Natural killer cell (primary cell): ENCODE data around the gene MSI2. TPM values are rescaled to one million over a fixed set of nuclear protein-coding genes. Genes with fewer than 3 reads are reported as not detected.

ENCODE experiments used
- ATAC-seq, 3 donors: fragments of 150-1000 bp in 2 of 3; fragments of 200-7000 bp in 1 of 3; cut with Tn5 transposase; 1 replicate in 1 of 3; 2 replicates in 2 of 3; pipeline ENCODE4 v1.10.0; 2021; ENCODE audit warnings: mild to moderate bottlenecking in 2 of 3, moderate library complexity in 2 of 3
- DNase-seq, 2 donors: peaks; one replicate each; pipeline versions ENCODE4 v3.0.0 to v3.0.0-alpha.2; 2013 to 2021; ENCODE audit warnings: mixed read lengths in 1 of 2
- H3K27ac ChIP-seq: one replicate; pipeline ENCODE4 v1.5.1; 2013; ENCODE audit warnings: mild to moderate bottlenecking, low read length
- H3K27me3 ChIP-seq: one replicate; pipeline ENCODE4 v1.6.1; 2013; ENCODE audit warnings: low read length; ENCODE audit not compliant: control insufficient read depth, insufficient read depth
- H3K36me3 ChIP-seq: one replicate; pipeline ENCODE4 v1.6.1; 2013; ENCODE audit warnings: low read length; ENCODE audit not compliant: control insufficient read depth, insufficient read depth
- H3K4me1 ChIP-seq: one replicate; pipeline ENCODE4 v1.6.1; 2013; ENCODE audit warnings: low read length; ENCODE audit not compliant: control insufficient read depth, insufficient read depth
- H3K4me3 ChIP-seq: one replicate; pipeline ENCODE4 v1.5.1; 2013; ENCODE audit warnings: low read length
- H3K9me3 ChIP-seq: one replicate; pipeline ENCODE4 v1.6.1; 2013; ENCODE audit warnings: low read length; ENCODE audit not compliant: control insufficient read depth, insufficient read depth
- H3K27ac Mint-ChIP-seq, 2 donors: one replicate each; pipeline ENCODE4 v1.8.0; 2022; ENCODE audit warnings: mild to moderate bottlenecking in 2 of 2, mixed read lengths in 2 of 2, moderate library complexity in 1 of 2
- H3K27me3 Mint-ChIP-seq, 2 donors: one replicate each; pipeline ENCODE4 v1.8.0; 2022; ENCODE audit warnings: low read depth in 2 of 2, mixed read lengths in 2 of 2
- H3K36me3 Mint-ChIP-seq: one replicate; pipeline ENCODE4 v1.8.0; 2022; ENCODE audit warnings: mixed read lengths
- H3K4me1 Mint-ChIP-seq, 2 donors: one replicate each; pipeline ENCODE4 v1.8.0; 2022; ENCODE audit warnings: mixed read lengths in 2 of 2
- H3K4me3 Mint-ChIP-seq: one replicate; pipeline ENCODE4 v1.8.0; 2022; ENCODE audit warnings: mild to moderate bottlenecking, moderate library complexity, mixed read lengths
- H3K9me3 Mint-ChIP-seq, 2 donors: one replicate each; pipeline ENCODE4 v1.8.0; 2022; ENCODE audit warnings: mixed read lengths in 2 of 2
- WGBS: methylation state at CpG from one replicate; pipeline ENCODE4 v1.1.7; 2013; ENCODE audit warnings: missing lambda C conversion rate; ENCODE audit not compliant: insufficient coverage; 5-methylcytosine and 5-hydroxymethylcytosine counted together
- intact Hi-C: fragments of 100-400 bp; cut with micrococcal nuclease; formaldehyde crosslinking; loops from one replicate; pipeline ENCODE4 v1.14.2; 2022
- total RNA-seq, 4 donors: library from RNA; stranded (reverse); fragments of 120-200 nt in 1 of 4; gene quantifications; one replicate each; pipeline versions ENCODE4 v1.2.3 to v1.2.4, GENCODE V29; 2013 to 2022
- TF ChIP-seq, protein P1 (sequence below): fragments of 200-600 bp; IDR thresholded peaks from one replicate; pipeline ENCODE4 v1.8.0; 2022; ENCODE audit warnings: antibody characterized with exemption

MSI2 gene
- total RNA-seq, 3 donors from 2014 or later (not counting 1 experiment from before 2014, with no cell fraction given): 95.5 to 145 (median 96.8) TPM

GRCh38 chr17:57696050-57696449 is 439.7 kb downstream of the MSI2 start:
- Mint-ChIP-seq H3K36me3 (no peaks in the 10 kb centered on the region), H3K4me3 (no peak overlapping the region), H3K27me3 (no peaks in the 10 kb centered on the region), H3K9me3 (peaks cover 0 to 3% of the 10 kb centered on the region in 2 donors), H3K4me1 (peaks cover 14 to 18% of the 10 kb centered on the region in 2 donors), H3K27ac (no peak overlapping the region)
- H3K9me3 ChIP-seq: no peaks in the 10 kb centered on the region
- DNase-seq (no peak), ATAC-seq (no peak)
- H3K4me1 ChIP-seq: peaks cover 18% of the 10 kb centered on the region
- no peak overlapping the region for H3K27ac ChIP-seq
- no peaks in the 10 kb centered on the region for H3K27me3 ChIP-seq
- intact Hi-C loops: no loop called here
- TF ChIP-seq, protein P1, sequence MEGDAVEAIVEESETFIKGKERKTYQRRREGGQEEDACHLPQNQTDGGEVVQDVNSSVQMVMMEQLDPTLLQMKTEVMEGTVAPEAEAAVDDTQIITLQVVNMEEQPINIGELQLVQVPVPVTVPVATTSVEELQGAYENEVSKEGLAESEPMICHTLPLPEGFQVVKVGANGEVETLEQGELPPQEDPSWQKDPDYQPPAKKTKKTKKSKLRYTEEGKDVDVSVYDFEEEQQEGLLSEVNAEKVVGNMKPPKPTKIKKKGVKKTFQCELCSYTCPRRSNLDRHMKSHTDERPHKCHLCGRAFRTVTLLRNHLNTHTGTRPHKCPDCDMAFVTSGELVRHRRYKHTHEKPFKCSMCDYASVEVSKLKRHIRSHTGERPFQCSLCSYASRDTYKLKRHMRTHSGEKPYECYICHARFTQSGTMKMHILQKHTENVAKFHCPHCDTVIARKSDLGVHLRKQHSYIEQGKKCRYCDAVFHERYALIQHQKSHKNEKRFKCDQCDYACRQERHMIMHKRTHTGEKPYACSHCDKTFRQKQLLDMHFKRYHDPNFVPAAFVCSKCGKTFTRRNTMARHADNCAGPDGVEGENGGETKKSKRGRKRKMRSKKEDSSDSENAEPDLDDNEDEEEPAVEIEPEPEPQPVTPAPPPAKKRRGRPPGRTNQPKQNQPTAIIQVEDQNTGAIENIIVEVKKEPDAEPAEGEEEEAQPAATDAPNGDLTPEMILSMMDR: no peak
- H3K4me3 ChIP-seq: no peak overlapping the region
- WGBS: 100% methylated on average over 1 of the region's 3 CpGs
- no peaks in the 10 kb centered on the region for H3K36me3 ChIP-seq

DNA sequence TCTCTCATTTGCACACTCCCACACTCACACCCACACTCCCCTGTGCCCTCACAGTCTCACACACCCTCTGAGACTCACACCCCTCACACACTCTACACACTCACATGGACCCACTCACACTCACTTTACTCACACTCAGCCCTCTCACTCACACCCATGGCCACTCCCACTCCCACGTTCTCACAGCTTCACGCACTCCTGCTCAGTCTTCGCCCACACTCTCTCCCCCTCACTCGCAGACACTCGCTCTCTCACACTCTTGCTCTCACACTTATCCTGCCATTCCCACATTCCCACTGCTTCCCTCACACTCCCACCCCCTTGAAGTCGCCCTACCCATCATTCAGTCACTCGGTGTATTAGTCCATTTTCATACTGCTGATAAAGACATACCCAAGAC is 440.9 kb downstream of the MSI2 start:
- no peaks in the 10 kb centered on the region for H3K9me3 ChIP-seq
- Mint-ChIP-seq H3K27me3 (no peaks in the 10 kb centered on the region), H3K4me1 (peaks cover 14 to 18% of the 10 kb centered on the region in 2 donors), H3K4me3 (no peak overlapping the region), H3K36me3 (no peaks in the 10 kb centered on the region), H3K9me3 (peaks cover 0 to 3% of the 10 kb centered on the region in 2 donors), H3K27ac (no peak overlapping the region)
- no peaks in the 10 kb centered on the region for H3K36me3 ChIP-seq
- intact Hi-C loops: no loop called here
- no peaks in the 10 kb centered on the region for H3K27me3 ChIP-seq
- no peak overlapping the region for H3K4me3 ChIP-seq
- no peak for DNase-seq
- TF ChIP-seq, protein P1: no peak
- no peak for ATAC-seq
- WGBS: 82% methylated on average over 7 of the region's 7 CpGs
- H3K4me1 ChIP-seq: peaks cover 18% of the 10 kb centered on the region
- H3K27ac ChIP-seq: no peak overlapping the region

DNA sequence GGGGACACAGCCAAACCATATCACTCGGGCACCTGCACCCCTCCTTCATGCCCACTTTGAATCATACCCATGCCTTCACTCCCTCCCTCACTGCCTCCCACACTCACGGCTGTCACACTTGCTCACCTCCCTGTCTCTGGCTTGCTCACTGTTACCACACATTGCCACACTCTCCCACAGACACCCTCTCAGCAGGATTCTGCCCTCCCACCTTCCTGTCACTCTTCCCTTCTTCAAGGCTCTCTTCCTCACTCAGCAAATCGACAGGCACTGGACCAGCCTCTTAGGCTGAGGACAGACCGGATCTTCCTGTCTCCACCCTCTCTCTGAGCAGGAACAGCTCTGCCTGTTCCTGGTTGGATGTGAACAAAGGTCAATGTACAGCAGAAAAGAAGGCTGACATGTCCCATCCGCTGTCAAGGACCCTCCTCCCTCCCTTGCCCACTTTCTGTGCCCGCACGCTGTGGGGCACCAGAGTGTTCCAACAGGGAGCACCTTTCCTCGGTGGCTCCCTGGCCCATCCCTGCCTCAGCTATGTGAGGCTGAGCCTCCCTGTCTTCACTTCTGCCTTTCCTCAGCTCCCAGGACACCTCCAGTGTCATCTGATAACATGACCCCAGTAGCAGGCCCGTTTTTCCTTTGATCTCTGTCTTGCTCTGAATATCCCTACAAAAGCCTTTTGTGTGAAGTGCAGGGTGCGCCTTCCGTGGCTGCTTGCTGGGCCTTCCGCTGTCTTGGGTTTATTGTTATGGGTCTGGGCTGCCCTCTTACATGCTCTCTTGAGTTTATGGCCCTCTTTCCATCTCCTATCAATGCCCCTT is 441.8 kb downstream of the MSI2 start:
- intact Hi-C loops: no loop called here
- DNase-seq: no peak

More for the DNA sequence above, 441.8 kb downstream of the MSI2 start:
- ATAC-seq: peak in 2 of 3 donors; percentile 21 to 24
- Mint-ChIP-seq H3K36me3 (no peaks in the 10 kb centered on the region), H3K4me1 (peaks cover 7 to 10% of the 10 kb centered on the region in 2 donors), H3K9me3 (no peaks in the 10 kb centered on the region), H3K27ac (no peak overlapping the region), H3K27me3 (no peaks in the 10 kb centered on the region), H3K4me3 (no peak overlapping the region)
- TF ChIP-seq, protein P1: no peak
- no peaks in the 10 kb centered on the region for H3K27me3 ChIP-seq
- H3K4me3 ChIP-seq: no peak overlapping the region
- no peaks in the 10 kb centered on the region for H3K9me3 ChIP-seq
- peak overlapping the region; percentile 60 for H3K27ac ChIP-seq
- H3K36me3 ChIP-seq: no peaks in the 10 kb centered on the region
- peaks cover 18% of the 10 kb centered on the region for H3K4me1 ChIP-seq
- 77% methylated on average over 12 of the region's 12 CpGs for WGBS
